Uterus (tissue), 4 donors: ENCODE measurements around the gene CST11. TPM values are rescaled to one million over a fixed set of nuclear protein-coding genes. Genes with fewer than 3 reads are reported as not detected.

Source experiments
- DNase-seq, 2 donors: peaks; one replicate each; pipeline ENCODE4 v3.0.0-alpha.2; 2019 to 2020
- H3K27ac ChIP-seq, 2 donors: fragments of 200-600 bp; sonication (generic); 1 replicate in 1 of 2; 2 replicates in 1 of 2; pipeline ENCODE4 v1.5.1; 2016 to 2018
- H3K27me3 ChIP-seq, 2 donors: fragments of 200-600 bp; sonication (generic); one replicate each; pipeline ENCODE4 v1.5.1; 2018 to 2019; ENCODE audit warnings: control low read depth in 1 of 2
- H3K36me3 ChIP-seq, 2 donors: fragments of 200-600 bp; sonication (generic); one replicate each; pipeline ENCODE4 v1.5.1; 2019; ENCODE audit warnings: control low read depth in 1 of 2
- H3K4me1 ChIP-seq, 2 donors: fragments of 200-600 bp; sonication (generic); one replicate each; pipeline ENCODE4 v1.5.1; 2018 to 2019; ENCODE audit warnings: control low read depth in 1 of 2
- H3K4me3 ChIP-seq, 2 donors: fragments of 200-600 bp; sonication (generic); 1 replicate in 1 of 2; 2 replicates in 1 of 2; pipeline ENCODE4 v1.5.1; 2018 to 2019; ENCODE audit warnings: mild to moderate bottlenecking in 1 of 2
- H3K9me3 ChIP-seq, 2 donors: fragments of 200-600 bp; sonication (generic); one replicate each; pipeline ENCODE4 v1.5.1; 2019; ENCODE audit warnings: control low read depth in 1 of 2
- CTCF ChIP-seq, 4 experiments: fragments of 200-600 bp in 2 of 4; fragments of 450-650 bp in 2 of 4; sonication (generic) in 2 of 4; IDR thresholded peaks; one replicate each; pipeline ENCODE4 v1.5.1; 2016 to 2019; ENCODE audit warnings: antibody characterized with exemption in 4 of 4, mild to moderate bottlenecking in 2 of 4, moderate library complexity in 1 of 4
- POLR2A ChIP-seq, 2 donors: fragments of 450-650 bp; IDR thresholded peaks; one replicate each; pipeline ENCODE4 v1.6.1; 2016; ENCODE audit warnings: antibody characterized with exemption in 2 of 2, mild to moderate bottlenecking in 1 of 2, moderate library complexity in 1 of 2
- intact Hi-C: fragments of 100-400 bp; cut with DNase I; formaldehyde crosslinking; loops from one replicate; pipeline ENCODE4 v1.15.1; 2023; ENCODE audit warnings: low total_unique reads
- total RNA-seq, 4 donors: library from RNA; depleted of rRNA in 3 of 4; stranded (reverse); fragments of >200 nt in 3 of 4; gene quantifications; one replicate each; pipeline versions ENCODE4 v1.1.0 to v1.2.4, GENCODE V29; 2014 to 2023
- donor health status: DM: yes; HTN: yes; CAD: no.

The CST11 gene
- total RNA-seq, 4 donors from 2014 or later, result not detected

DNA sequence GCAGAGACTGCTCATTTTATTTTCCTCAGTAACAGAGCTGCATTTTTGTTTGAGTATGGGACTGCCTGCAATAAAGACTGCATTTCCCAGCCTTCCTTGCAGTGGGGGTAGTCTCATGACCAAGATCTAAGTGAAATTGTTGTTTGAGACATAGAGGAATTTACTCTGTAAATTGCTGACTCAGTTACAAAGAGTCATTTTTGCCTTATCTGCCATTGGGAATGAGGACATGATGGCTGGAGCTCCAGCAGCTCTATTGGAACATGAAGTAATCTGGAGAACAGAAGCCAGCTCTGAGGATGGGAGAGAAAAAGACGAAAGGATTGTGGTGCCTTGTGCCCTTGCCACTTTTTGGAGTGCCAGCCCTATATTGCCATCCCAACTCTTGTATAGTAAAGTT lies 2.1 kb upstream of the CST11 start:
- Histone ChIP-seq H3K9me3 (no peaks in the 10 kb centered on the region), H3K27ac (no peak overlapping the region), H3K36me3 (no peaks in the 10 kb centered on the region), H3K4me3 (no peak overlapping the region), H3K27me3 (no peaks in the 10 kb centered on the region), H3K4me1 (no peaks in the 10 kb centered on the region)
- TF ChIP-seq POLR2A (IDR thresholded peaks at IDR 0.05), result no peak
- intact Hi-C loops, result no loop called here
- DNase-seq, result no peak

- no peaks in the 10 kb centered on the region for H3K4me1 ChIP-seq
- no peak overlapping the region for H3K27ac ChIP-seq
- no peaks in the 10 kb centered on the region for H3K27me3 ChIP-seq
- no peak for DNase-seq
- no peaks in the 10 kb centered on the region for H3K36me3 ChIP-seq
- H3K4me3 ChIP-seq, result no peak overlapping the region
- intact Hi-C loops, result no loop called here
- TF ChIP-seq POLR2A (IDR thresholded peaks at IDR 0.05) (no peak), CTCF (IDR thresholded peaks at IDR 0.05) (no peak)
- no peaks in the 10 kb centered on the region for H3K9me3 ChIP-seq
These were observed 1.2 kb upstream of the CST11 start for GRCh38 chr20:23453549-23454543.

DNA sequence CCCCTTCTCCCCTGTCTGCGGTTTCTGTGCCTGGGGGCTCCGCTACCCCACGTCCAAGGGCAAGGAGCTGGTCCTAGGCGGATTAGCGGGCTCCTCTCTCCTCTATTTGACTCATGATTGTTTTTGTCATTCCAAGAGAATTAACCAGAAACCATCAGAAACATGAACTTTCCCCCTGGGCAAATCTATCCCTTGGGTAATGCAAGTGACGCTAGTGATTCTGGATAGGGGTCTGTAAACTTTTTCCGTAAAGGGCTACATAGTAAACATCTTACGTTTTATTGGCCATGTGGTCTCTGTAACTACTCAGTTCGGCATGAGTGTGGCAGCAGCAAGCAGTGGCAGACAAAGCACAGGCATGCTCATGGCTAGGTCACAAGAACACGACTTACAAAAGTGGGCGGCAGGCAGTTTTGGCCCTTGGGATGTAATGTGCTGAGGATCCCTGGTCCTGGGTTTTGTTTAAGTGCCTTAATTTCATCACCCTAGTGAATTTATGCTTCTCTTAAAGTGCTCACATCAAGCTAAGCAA lies 654 bp downstream of the CST11 start:
- no peaks in the 10 kb centered on the region for H3K4me1 ChIP-seq
- H3K4me3 ChIP-seq, result no peak overlapping the region
- intact Hi-C loops, result no loop called here
- no peak for DNase-seq
- H3K9me3 ChIP-seq, result no peaks in the 10 kb centered on the region
- H3K36me3 ChIP-seq, result no peaks in the 10 kb centered on the region
- no peak overlapping the region for H3K27ac ChIP-seq
- TF ChIP-seq CTCF (IDR thresholded peaks at IDR 0.05) (no peak), POLR2A (IDR thresholded peaks at IDR 0.05) (no peak)
- no peaks in the 10 kb centered on the region for H3K27me3 ChIP-seq

DNA sequence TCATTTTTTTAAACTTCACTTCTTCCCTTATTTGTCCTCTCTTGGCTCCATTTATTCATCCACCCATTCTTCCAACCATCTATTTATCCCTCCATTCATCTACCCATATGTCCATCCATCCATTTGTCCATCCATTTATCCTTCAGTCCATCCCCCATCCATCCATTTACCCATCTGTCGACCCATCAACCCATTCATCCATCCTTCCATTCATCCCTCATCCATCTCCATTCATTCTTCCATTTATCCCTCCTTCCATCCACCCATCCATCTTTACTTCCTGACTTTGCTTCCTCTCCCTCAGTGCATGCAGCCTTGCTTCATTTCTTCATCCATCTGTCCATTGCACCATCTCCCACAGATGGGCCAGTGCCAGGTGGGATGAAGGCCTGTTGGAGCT lies 1.8 kb downstream of the CST11 start:
- Histone ChIP-seq H3K27ac (no peak overlapping the region), H3K4me3 (no peak overlapping the region), H3K27me3 (no peaks in the 10 kb centered on the region), H3K4me1 (no peaks in the 10 kb centered on the region), H3K36me3 (no peaks in the 10 kb centered on the region), H3K9me3 (no peaks in the 10 kb centered on the region)
- TF ChIP-seq CTCF (IDR thresholded peaks at IDR 0.05), result no peak
- no peak for TF ChIP-seq POLR2A (IDR thresholded peaks at IDR 0.05)
- DNase-seq, result no peak
- intact Hi-C loops, result no loop called here

- intact Hi-C loops, result loop anchor here (10.0 kb wide), 1 partner anchor 155 kb away; the partner anchor contains the start of gene CST9
- no peaks in the 10 kb centered on the region for H3K9me3 ChIP-seq
- TF ChIP-seq POLR2A (IDR thresholded peaks at IDR 0.05) (no peak), CTCF (IDR thresholded peaks at IDR 0.05) (no peak)
These were observed 3.3 kb downstream of the CST11 start for GRCh38 chr20:23449421-23449820.

More at GRCh38 chr20:23449421-23449820, 3.3 kb downstream of the CST11 start:
- Histone ChIP-seq H3K4me1 (no peaks in the 10 kb centered on the region), H3K36me3 (no peaks in the 10 kb centered on the region), H3K27me3 (no peaks in the 10 kb centered on the region), H3K27ac (no peak overlapping the region), H3K4me3 (no peak overlapping the region)
- no peak for DNase-seq
